Endodermal cell (in vitro differentiated cells): ENCODE results near the gene C19orf85. TPM values are rescaled to one million over a fixed set of nuclear protein-coding genes. Genes with fewer than 3 reads are reported as not detected.

ENCODE experiments used
- DNase-seq: peaks from one replicate; pipeline ENCODE4 v3.0.0-alpha.2; 2017
- H3K27ac ChIP-seq: 2 replicates; pipeline ENCODE4 v1.5.1; 2013; ENCODE audit warnings: mild to moderate bottlenecking, low read depth, low read length, moderate library complexity
- H3K27me3 ChIP-seq: 2 replicates; pipeline ENCODE4 v1.6.1; 2013; ENCODE audit warnings: mild to moderate bottlenecking, low read length, moderate library complexity; ENCODE audit not compliant: insufficient read depth, control insufficient read depth, poor library complexity, severe bottlenecking
- H3K36me3 ChIP-seq: 2 replicates; pipeline ENCODE4 v1.7.0; 2013; ENCODE audit warnings: mild to moderate bottlenecking, low read length, moderate library complexity; ENCODE audit not compliant: control insufficient read depth, insufficient read depth
- H3K4me1 ChIP-seq: one replicate; pipeline ENCODE4 v1.7.0; 2013; ENCODE audit warnings: low read length; ENCODE audit not compliant: control insufficient read depth, insufficient read depth
- H3K4me3 ChIP-seq: 2 replicates; pipeline ENCODE4 v1.5.1; 2013; ENCODE audit warnings: mild to moderate bottlenecking, low read length, moderate library complexity
- H3K9ac ChIP-seq: 2 replicates; pipeline ENCODE4 v1.6.1; 2013; ENCODE audit warnings: mild to moderate bottlenecking, low read length, moderate library complexity; ENCODE audit not compliant: poor library complexity, severe bottlenecking; ENCODE audit errors: extremely low read depth
- H3K9me3 ChIP-seq: 2 replicates; pipeline ENCODE4 v1.6.1; 2013; ENCODE audit warnings: mild to moderate bottlenecking, low read length, moderate library complexity; ENCODE audit not compliant: control insufficient read depth
- H3K27ac Mint-ChIP-seq: 2 replicates; pipeline ENCODE4 v1.8.0; 2020; ENCODE audit warnings: mixed read lengths
- H3K27me3 Mint-ChIP-seq: 2 replicates; pipeline ENCODE4 v1.8.0; 2021; ENCODE audit warnings: mild to moderate bottlenecking, mixed read lengths; ENCODE audit not compliant: insufficient read depth
- H3K36me3 Mint-ChIP-seq: 2 replicates; pipeline ENCODE4 v1.8.0; 2020; ENCODE audit warnings: low read depth, mixed read lengths
- H3K4me1 Mint-ChIP-seq: 2 replicates; pipeline ENCODE4 v1.8.0; 2020; ENCODE audit warnings: mixed read lengths
- H3K4me3 Mint-ChIP-seq: 2 replicates; pipeline ENCODE4 v1.8.0; 2020; ENCODE audit warnings: mild to moderate bottlenecking, moderate library complexity, mixed read lengths
- H3K9me3 Mint-ChIP-seq: 2 replicates; pipeline ENCODE4 v1.8.0; 2020; ENCODE audit warnings: mild to moderate bottlenecking, mixed read lengths
- CTCF ChIP-seq: fragments of 200-600 bp; sonication (generic); conservative IDR thresholded peaks from 2 replicates; pipeline ENCODE4 v1.5.0; 2021; ENCODE audit warnings: antibody characterized with exemption, mild to moderate bottlenecking
- WGBS, 2 experiments: methylation state at CpG; one replicate each; pipeline versions ENCODE4 v1.1.5 to v1.1.7; 2013; ENCODE audit warnings: missing lambda C conversion rate in 2 of 2, mixed read lengths in 1 of 2; ENCODE audit not compliant: insufficient coverage in 1 of 2, insufficient read length in 1 of 2; 5-methylcytosine and 5-hydroxymethylcytosine counted together
- total RNA-seq, 2 donors: library from RNA; stranded (reverse); fragmentation: NEBNext Ultra II Directional in 1 of 2; extraction: Animal tissue kit (Norgen Biotek cat#: 25700) in 1 of 2; gene quantifications; 2 replicates in 1 of 2; 3 replicates in 1 of 2; pipeline ENCODE4 v1.2.1, GENCODE V29; 2021

C19orf85 gene
- total RNA-seq, 2 donors from 2014 or later: 0.62 to 2.3 TPM

GRCh38 chr19:55443824-55444480, 20.6 kb downstream of the C19orf85 start:
- H3K36me3 Mint-ChIP-seq: no peaks in the 10 kb centered on the region
- Histone ChIP-seq H3K4me3 (no peak overlapping the region), H3K9me3 (no peaks in the 10 kb centered on the region), H3K27ac (no peak overlapping the region), H3K36me3 (no peaks in the 10 kb centered on the region), H3K9ac (no peak overlapping the region), H3K27me3 (peaks cover 100% of the 10 kb centered on the region), H3K4me1 (no peaks in the 10 kb centered on the region)
- peaks cover 7% of the 10 kb centered on the region for H3K4me1 Mint-ChIP-seq
- no peak overlapping the region for H3K27ac Mint-ChIP-seq
- WGBS, 2 experiments: 23 to 45% methylated on average over 3 to 18 of the region's 18 CpGs
- H3K9me3 Mint-ChIP-seq: peaks cover 3% of the 10 kb centered on the region
- peaks cover 34% of the 10 kb centered on the region for H3K27me3 Mint-ChIP-seq
- no peak overlapping the region for H3K4me3 Mint-ChIP-seq
- no peak for DNase-seq
- no peak for TF ChIP-seq CTCF

GRCh38 chr19:55443045-55443823, 21.3 kb downstream of the C19orf85 start, which contains the start of gene SHISA7:
Gene SHISA7 (minus strand): TSS chr19:55443300. CDS start chr19:55442863, 437 bp downstream.
- Histone ChIP-seq H3K27ac (no peak within 1 kb of the TSS), H3K36me3 (no peaks in the 10 kb centered on the region), H3K9me3 (no peaks in the 10 kb centered on the region), H3K4me1 (no peaks in the 10 kb centered on the region), H3K9ac (no peak within 1 kb of the TSS), H3K4me3 (no peak within 1 kb of the TSS), H3K27me3 (peaks cover 100% of the 10 kb centered on the region)
- H3K9me3 Mint-ChIP-seq: peaks cover 3% of the 10 kb centered on the region
- peaks cover 41% of the 10 kb centered on the region for H3K27me3 Mint-ChIP-seq
- no peak within 1 kb of the TSS for H3K27ac Mint-ChIP-seq
- no peak for DNase-seq
- no peaks in the 10 kb centered on the region for H3K36me3 Mint-ChIP-seq
- WGBS, 2 experiments: 3 to 4% methylated on average over 22 to 43 of the region's 43 CpGs
- peaks cover 7% of the 10 kb centered on the region for H3K4me1 Mint-ChIP-seq
- peak within 1 kb of the TSS; percentile 15 for H3K4me3 Mint-ChIP-seq
- peak; percentile 19 for TF ChIP-seq CTCF

DNA sequence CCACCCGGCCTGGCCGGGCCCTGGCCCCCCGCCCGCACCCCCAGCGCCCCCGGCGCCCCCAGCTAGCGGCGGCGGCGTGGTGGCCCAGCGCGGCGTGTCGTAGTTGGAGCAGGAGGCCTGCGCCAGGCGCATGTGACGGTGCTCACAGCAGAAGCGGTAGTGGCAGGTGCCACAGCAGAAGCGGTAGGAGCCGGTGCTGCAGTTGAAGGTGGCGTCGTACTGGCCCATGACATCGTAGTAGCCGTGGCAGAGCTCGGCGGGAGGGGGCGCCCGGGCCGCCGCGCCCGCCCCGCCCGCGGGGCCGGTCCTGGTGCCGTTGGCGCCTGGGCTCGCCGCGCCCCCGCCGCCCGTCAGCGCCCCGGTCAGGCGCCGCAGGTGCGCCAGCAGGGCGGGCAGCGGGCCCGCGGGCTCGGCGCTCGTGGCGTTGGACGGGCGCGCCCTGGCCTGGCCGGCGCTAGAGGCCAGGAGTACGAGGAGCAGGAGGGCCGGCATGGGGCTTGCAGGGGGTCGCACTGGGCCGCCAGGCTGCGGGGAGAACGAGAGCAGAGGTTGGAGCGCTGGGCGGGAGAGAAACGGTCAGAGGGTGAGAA, 22.1 kb downstream of the C19orf85 start:
- no peak overlapping the region for H3K27ac ChIP-seq
- Mint-ChIP-seq H3K36me3 (no peaks in the 10 kb centered on the region), H3K4me1 (peaks cover 7% of the 10 kb centered on the region), H3K4me3 (peak overlapping the region; percentile 15), H3K27me3 (peaks cover 47% of the 10 kb centered on the region), H3K9me3 (peaks cover 3% of the 10 kb centered on the region), H3K27ac (no peak overlapping the region)
- no peaks in the 10 kb centered on the region for H3K36me3 ChIP-seq
- 1 to 4% methylated on average over 13 to 72 of the region's 72 CpGs for WGBS, 2 experiments
- DNase-seq: peak; percentile 79
- H3K4me1 ChIP-seq: no peaks in the 10 kb centered on the region
- no peak for TF ChIP-seq CTCF
- no peak overlapping the region for H3K9ac ChIP-seq
- H3K4me3 ChIP-seq: no peak overlapping the region
- H3K9me3 ChIP-seq: no peaks in the 10 kb centered on the region
- peaks cover 100% of the 10 kb centered on the region for H3K27me3 ChIP-seq
